Islet precursor cell (in vitro differentiated cells): ENCODE results near the gene PARP11.

ENCODE experiments used
- DNase-seq: peaks from one replicate; pipeline ENCODE4 v3.0.0-alpha.2; 2018

PARP11 gene

GRCh38 chr12:3768911-3769447 is 104.2 kb downstream of the PARP11 start:
- no peak for DNase-seq

DNA sequence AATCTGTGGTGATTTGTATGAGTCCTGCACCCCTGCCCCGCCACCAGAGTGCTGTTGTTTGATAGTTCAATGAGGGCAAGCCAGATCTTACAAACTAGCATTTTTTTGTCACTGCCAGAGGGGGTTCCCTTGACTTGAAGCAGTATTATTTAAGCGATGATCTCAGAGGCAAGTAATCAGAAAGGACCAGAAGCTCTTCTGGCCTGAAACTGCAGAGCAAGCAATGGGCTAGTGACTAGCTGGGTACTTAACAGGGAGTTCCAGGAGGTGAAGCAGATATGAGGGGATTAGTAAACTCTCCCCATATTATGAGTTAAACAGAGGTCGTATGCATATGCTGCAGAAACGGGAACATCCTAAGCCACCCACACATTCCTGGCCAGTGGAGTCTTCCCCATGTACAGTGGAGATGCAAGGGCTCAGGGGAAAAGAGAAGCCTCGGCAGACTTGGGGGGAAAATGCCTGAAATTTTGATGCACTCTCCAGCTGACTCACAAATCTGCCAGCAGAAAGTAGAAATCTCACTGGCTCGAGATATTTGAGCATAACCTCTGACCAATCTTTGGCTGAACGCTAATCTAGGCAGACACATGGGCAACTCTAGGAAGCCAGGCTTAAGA is 112.0 kb downstream of the PARP11 start:
- DNase-seq = no peak

DNA sequence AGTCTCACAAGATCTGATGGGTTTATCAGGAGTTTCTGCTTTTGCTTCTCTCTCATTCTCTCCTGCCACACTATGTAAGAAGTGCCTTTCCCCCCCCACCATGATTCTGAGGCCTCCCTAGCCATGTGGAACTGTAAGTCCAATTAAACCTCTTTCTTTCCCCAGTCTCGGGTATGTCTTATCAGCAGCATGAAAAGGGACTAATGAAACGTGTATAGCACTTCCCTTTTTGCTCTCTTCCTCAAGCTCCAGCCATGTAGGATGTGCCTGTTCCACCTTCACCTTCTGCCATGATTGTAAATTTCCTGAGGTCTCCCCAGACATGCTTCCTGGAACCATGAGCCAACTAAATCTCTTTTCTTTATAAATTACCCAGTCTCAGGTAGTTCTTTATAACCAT is 113.3 kb downstream of the PARP11 start:
- DNase-seq = no peak
